Neural cell (in vitro differentiated cells): ENCODE measurements around the gene WNK2. TPM values are rescaled to one million over a fixed set of nuclear protein-coding genes. Genes with fewer than 3 reads are reported as not detected.

ENCODE experiments used
- H2AFZ ChIP-seq: fragments of 200-600, 300-800 bp; sonication (generic), shearing (Covaris generic); 2 replicates; pipeline ENCODE4 v1.6.0; 2014; ENCODE audit warnings: low read depth, mild to moderate bottlenecking, antibody characterized with exemption, low read length, moderate library complexity
- H3F3A ChIP-seq: fragments of 200-600 bp; shearing (Covaris generic); 2 replicates; pipeline ENCODE4 v1.6.1; 2016; ENCODE audit warnings: mild to moderate bottlenecking, moderate library complexity, mixed read lengths, antibody characterized with exemption, low read length; ENCODE audit not compliant: insufficient read depth, poor library complexity, severe bottlenecking
- H3K27ac ChIP-seq: fragments of 200-600, 300-800 bp; sonication (generic), shearing (Covaris generic); 2 replicates; pipeline ENCODE4 v1.5.1; 2014; ENCODE audit warnings: mild to moderate bottlenecking, low read length, moderate library complexity
- H3K27me3 ChIP-seq: fragments of 300-800, 200-600 bp; sonication (generic), shearing (Covaris generic); 2 replicates; pipeline ENCODE4 v1.6.0; 2014; ENCODE audit warnings: mild to moderate bottlenecking, low read depth, low read length, moderate library complexity; ENCODE audit not compliant: insufficient read depth
- H3K36me3 ChIP-seq: fragments of 300-800, 200-600 bp; sonication (generic), shearing (Covaris generic); 2 replicates; pipeline ENCODE4 v1.5.1; 2014; ENCODE audit warnings: mild to moderate bottlenecking, antibody characterized with exemption, low read length, moderate library complexity; ENCODE audit not compliant: insufficient read depth
- H3K4me2 ChIP-seq: fragments of 300-800, 200-600 bp; sonication (generic), shearing (Covaris generic); 2 replicates; pipeline ENCODE4 v1.6.0; 2014; ENCODE audit warnings: mild to moderate bottlenecking, low read length
- H3K4me3 ChIP-seq: fragments of 300-800, 200-600 bp; sonication (generic), shearing (Covaris generic); 2 replicates; pipeline ENCODE4 v1.5.1; 2014; ENCODE audit warnings: mild to moderate bottlenecking, low read length, moderate library complexity
- H3K79me2 ChIP-seq: fragments of 200-600 bp; shearing (Covaris generic); replicated peaks from 2 replicates; pipeline ENCODE4 v1.6.0; 2014; ENCODE audit warnings: mild to moderate bottlenecking, low read length, moderate library complexity; ENCODE audit not compliant: insufficient read depth
- H3K9ac ChIP-seq: fragments of 300-800, 200-600 bp; sonication (generic), shearing (Covaris generic); 2 replicates; pipeline ENCODE4 v1.6.1; 2016; ENCODE audit warnings: mild to moderate bottlenecking, low read length, mixed read lengths
- H3K9me2 ChIP-seq: fragments of 200-600 bp; shearing (Covaris generic); 2 replicates; pipeline ENCODE4 v1.6.1; 2016; ENCODE audit warnings: mild to moderate bottlenecking, low read length, mixed read lengths; ENCODE audit not compliant: insufficient read depth
- H3K9me3 ChIP-seq: fragments of 200-600, 300-800 bp; sonication (generic), shearing (Covaris generic); 2 replicates; pipeline ENCODE4 v1.6.1; 2016; ENCODE audit warnings: mild to moderate bottlenecking, mixed run types, low read length, moderate library complexity, mixed read lengths
- H4K20me1 ChIP-seq: fragments of 200-600 bp; shearing (Covaris generic); 2 replicates; pipeline ENCODE4 v1.6.1; 2016; ENCODE audit warnings: mild to moderate bottlenecking, mixed run types; ENCODE audit not compliant: insufficient read depth
- EP300 ChIP-seq: fragments of 450-650 bp; conservative IDR thresholded peaks from 2 replicates; pipeline ENCODE4 v1.6.1; 2014; ENCODE audit warnings: antibody characterized with exemption, mild to moderate bottlenecking, moderate library complexity; ENCODE audit not compliant: poor library complexity, severe bottlenecking
- EZH2 ChIP-seq: fragments of 200-600, 300-800 bp; shearing (Covaris generic), sonication (generic); IDR thresholded peaks from 2 replicates; pipeline ENCODE4 v1.6.1; 2014; ENCODE audit warnings: antibody characterized with exemption, low read length, borderline replicate concordance, mild to moderate bottlenecking; ENCODE audit not compliant: insufficient read depth, poor library complexity, severe bottlenecking
- MXI1 ChIP-seq: fragments of 450-650 bp; conservative IDR thresholded peaks from 2 replicates; pipeline ENCODE4 v1.6.1; 2014; ENCODE audit warnings: antibody characterized with exemption, mild to moderate bottlenecking; ENCODE audit not compliant: poor library complexity, severe bottlenecking
- POLR2AphosphoS5 ChIP-seq: IDR thresholded peaks from 2 replicates; pipeline ENCODE4 v1.6.1; 2012
- RAD21 ChIP-seq: fragments of 450-650 bp; conservative IDR thresholded peaks from 2 replicates; pipeline ENCODE4 v1.6.1; 2014; ENCODE audit warnings: antibody characterized with exemption, mild to moderate bottlenecking, moderate library complexity
- SMC3 ChIP-seq: fragments of 450-650 bp; conservative IDR thresholded peaks from 2 replicates; pipeline ENCODE4 v1.6.1; 2014; ENCODE audit warnings: antibody characterized with exemption, mild to moderate bottlenecking, moderate library complexity; ENCODE audit not compliant: poor library complexity
- TAF1 ChIP-seq: IDR thresholded peaks from 2 replicates; pipeline ENCODE4 v1.6.1; 2012; ENCODE audit warnings: low read depth
- polyA plus RNA-seq: library from polyadenylated mRNA; depleted of rRNA; stranded (reverse); fragments of >200 nt; gene quantifications from 2 replicates; pipeline ENCODE4 v1.2.3, GENCODE V29; 2014
- TF ChIP-seq, protein P1 (sequence below): IDR thresholded peaks from 2 replicates; pipeline ENCODE4 v1.6.1; 2012; ENCODE audit warnings: borderline replicate concordance
- TF ChIP-seq, protein P2 (sequence below): fragments of 450-650 bp; IDR thresholded peaks from 2 replicates; pipeline ENCODE4 v1.5.1; 2014; ENCODE audit warnings: antibody characterized with exemption, mild to moderate bottlenecking, moderate library complexity; ENCODE audit not compliant: poor library complexity, severe bottlenecking

WNK2 gene
- polyA plus RNA-seq, 1 donor from 2014 or later = 37.1 TPM

DNA sequence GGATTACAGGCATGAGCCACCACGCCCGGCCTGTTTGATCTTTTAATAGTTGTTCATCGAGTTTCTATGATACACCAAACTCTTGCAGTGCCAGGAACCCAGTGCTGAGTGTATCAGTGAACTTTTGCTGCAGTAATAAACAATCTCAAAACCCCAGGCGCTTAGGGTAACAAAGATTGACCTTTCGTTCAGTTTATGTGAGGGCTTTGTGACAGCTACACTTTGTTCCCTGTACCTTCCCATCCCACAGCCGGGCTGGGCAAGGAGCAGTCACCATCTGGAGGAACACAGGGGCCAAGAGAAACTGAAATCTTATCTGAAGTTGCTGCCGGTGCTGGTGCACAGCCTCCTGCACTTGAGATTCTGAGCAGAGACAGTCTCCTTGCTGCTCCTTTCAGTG is 17.2 kb upstream of the WNK2 start:
- no peaks in the 10 kb centered on the region for H3K9me3 ChIP-seq
- no peak overlapping the region for H3K9ac ChIP-seq
- no peaks in the 10 kb centered on the region for H3K36me3 ChIP-seq
- no peaks in the 10 kb centered on the region for H3K79me2 ChIP-seq
- no peak overlapping the region for H2AFZ ChIP-seq
- no peaks in the 10 kb centered on the region for H4K20me1 ChIP-seq
- H3K4me3 ChIP-seq = no peak overlapping the region
- H3F3A ChIP-seq = no peaks in the 10 kb centered on the region
- no peaks in the 10 kb centered on the region for H3K27me3 ChIP-seq
- H3K9me2 ChIP-seq = no peaks in the 10 kb centered on the region
- no peak for TF ChIP-seq RAD21
- H3K27ac ChIP-seq = no peak overlapping the region
- H3K4me2 ChIP-seq = no peak overlapping the region

DNA sequence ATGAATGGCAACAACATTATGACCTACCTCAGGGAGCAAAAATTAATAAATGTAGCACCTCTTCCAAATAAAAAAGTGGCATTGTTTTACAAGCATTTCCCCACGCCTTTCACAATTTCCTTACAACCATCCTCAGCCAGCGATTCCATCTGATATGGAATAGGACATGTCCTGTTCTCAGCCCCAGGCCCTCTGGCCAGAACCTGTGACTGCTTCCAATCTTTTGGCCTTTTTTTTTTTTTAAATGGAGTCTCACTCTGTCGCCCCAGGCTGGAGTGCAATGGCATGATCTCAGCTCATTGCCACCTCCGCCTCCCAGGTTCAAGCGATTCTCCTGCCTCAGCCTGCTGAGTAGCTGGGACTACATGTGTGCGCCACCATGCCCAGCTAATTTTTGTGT is 16.8 kb upstream of the WNK2 start:
- TF ChIP-seq, protein P1, sequence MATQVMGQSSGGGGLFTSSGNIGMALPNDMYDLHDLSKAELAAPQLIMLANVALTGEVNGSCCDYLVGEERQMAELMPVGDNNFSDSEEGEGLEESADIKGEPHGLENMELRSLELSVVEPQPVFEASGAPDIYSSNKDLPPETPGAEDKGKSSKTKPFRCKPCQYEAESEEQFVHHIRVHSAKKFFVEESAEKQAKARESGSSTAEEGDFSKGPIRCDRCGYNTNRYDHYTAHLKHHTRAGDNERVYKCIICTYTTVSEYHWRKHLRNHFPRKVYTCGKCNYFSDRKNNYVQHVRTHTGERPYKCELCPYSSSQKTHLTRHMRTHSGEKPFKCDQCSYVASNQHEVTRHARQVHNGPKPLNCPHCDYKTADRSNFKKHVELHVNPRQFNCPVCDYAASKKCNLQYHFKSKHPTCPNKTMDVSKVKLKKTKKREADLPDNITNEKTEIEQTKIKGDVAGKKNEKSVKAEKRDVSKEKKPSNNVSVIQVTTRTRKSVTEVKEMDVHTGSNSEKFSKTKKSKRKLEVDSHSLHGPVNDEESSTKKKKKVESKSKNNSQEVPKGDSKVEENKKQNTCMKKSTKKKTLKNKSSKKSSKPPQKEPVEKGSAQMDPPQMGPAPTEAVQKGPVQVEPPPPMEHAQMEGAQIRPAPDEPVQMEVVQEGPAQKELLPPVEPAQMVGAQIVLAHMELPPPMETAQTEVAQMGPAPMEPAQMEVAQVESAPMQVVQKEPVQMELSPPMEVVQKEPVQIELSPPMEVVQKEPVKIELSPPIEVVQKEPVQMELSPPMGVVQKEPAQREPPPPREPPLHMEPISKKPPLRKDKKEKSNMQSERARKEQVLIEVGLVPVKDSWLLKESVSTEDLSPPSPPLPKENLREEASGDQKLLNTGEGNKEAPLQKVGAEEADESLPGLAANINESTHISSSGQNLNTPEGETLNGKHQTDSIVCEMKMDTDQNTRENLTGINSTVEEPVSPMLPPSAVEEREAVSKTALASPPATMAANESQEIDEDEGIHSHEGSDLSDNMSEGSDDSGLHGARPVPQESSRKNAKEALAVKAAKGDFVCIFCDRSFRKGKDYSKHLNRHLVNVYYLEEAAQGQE = no peak
- TF ChIP-seq TAF1 = no peak
- TF ChIP-seq, protein P2, sequence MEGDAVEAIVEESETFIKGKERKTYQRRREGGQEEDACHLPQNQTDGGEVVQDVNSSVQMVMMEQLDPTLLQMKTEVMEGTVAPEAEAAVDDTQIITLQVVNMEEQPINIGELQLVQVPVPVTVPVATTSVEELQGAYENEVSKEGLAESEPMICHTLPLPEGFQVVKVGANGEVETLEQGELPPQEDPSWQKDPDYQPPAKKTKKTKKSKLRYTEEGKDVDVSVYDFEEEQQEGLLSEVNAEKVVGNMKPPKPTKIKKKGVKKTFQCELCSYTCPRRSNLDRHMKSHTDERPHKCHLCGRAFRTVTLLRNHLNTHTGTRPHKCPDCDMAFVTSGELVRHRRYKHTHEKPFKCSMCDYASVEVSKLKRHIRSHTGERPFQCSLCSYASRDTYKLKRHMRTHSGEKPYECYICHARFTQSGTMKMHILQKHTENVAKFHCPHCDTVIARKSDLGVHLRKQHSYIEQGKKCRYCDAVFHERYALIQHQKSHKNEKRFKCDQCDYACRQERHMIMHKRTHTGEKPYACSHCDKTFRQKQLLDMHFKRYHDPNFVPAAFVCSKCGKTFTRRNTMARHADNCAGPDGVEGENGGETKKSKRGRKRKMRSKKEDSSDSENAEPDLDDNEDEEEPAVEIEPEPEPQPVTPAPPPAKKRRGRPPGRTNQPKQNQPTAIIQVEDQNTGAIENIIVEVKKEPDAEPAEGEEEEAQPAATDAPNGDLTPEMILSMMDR = no peak
- no peak for TF ChIP-seq POLR2AphosphoS5
- no peak for TF ChIP-seq EZH2
- no peak for TF ChIP-seq RAD21
- no peak for TF ChIP-seq EP300
- no peak for TF ChIP-seq MXI1
- TF ChIP-seq SMC3 = no peak
- no peaks in the 10 kb centered on the region for H3K79me2 ChIP-seq
- no peak overlapping the region for H3K9ac ChIP-seq
- no peak overlapping the region for H2AFZ ChIP-seq
- no peaks in the 10 kb centered on the region for H4K20me1 ChIP-seq
- no peaks in the 10 kb centered on the region for H3K36me3 ChIP-seq
- no peaks in the 10 kb centered on the region for H3K9me2 ChIP-seq
- no peaks in the 10 kb centered on the region for H3K9me3 ChIP-seq
- H3K27ac ChIP-seq = no peak overlapping the region
- H3K27me3 ChIP-seq = no peaks in the 10 kb centered on the region
- H3K4me3 ChIP-seq = no peak overlapping the region
- no peak overlapping the region for H3K4me2 ChIP-seq
- no peaks in the 10 kb centered on the region for H3F3A ChIP-seq

DNA sequence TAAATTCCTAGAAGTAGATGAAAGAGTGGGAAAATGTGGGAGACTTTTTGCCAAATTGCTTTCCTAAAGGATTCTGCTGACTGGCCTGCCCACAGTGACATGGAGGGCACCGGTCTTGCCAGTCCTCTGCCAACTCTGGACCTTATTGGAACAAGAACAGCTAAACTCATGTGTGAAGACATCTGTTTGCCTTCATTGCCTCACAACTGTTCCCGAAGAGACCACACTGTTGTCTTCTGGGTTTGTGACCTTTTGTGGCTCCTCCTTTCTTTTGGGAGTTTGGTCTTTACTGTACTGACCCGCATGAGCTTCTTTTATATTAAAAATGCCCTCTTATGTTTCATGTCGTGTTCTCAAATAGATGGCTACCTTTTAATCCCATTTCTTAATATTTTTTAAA is 16.1 kb upstream of the WNK2 start:
- no peak for TF ChIP-seq POLR2AphosphoS5
- TF ChIP-seq, protein P2 = no peak
- TF ChIP-seq SMC3 = no peak
- TF ChIP-seq RAD21 = no peak
- TF ChIP-seq TAF1 = no peak
- TF ChIP-seq, protein P1 = no peak
- no peak for TF ChIP-seq EP300
- TF ChIP-seq MXI1 = no peak
- no peak for TF ChIP-seq EZH2
- H4K20me1 ChIP-seq = no peaks in the 10 kb centered on the region

More for the DNA sequence above, 16.1 kb upstream of the WNK2 start:
- no peak overlapping the region for H3K27ac ChIP-seq
- H2AFZ ChIP-seq = no peak overlapping the region
- no peak overlapping the region for H3K9ac ChIP-seq
- H3K4me2 ChIP-seq = no peak overlapping the region
- no peaks in the 10 kb centered on the region for H3K36me3 ChIP-seq
- no peaks in the 10 kb centered on the region for H3K9me2 ChIP-seq
- H3K27me3 ChIP-seq = no peaks in the 10 kb centered on the region
- no peaks in the 10 kb centered on the region for H3K9me3 ChIP-seq
- no peak overlapping the region for H3K4me3 ChIP-seq
- no peaks in the 10 kb centered on the region for H3F3A ChIP-seq
- no peaks in the 10 kb centered on the region for H3K79me2 ChIP-seq
